Superior temporal gyrus (tissue), 1 donor: Measurements from ENCODE around the gene SLC26A5.
"Not testable (repeated sequence)": the region's sequence is repeated elsewhere in the genome, so short reads cannot be mapped to it uniquely, and the experiment has no call there.

ENCODE experiments used
- DNase-seq: peaks from one replicate; pipeline ENCODE4 v3.0.0-alpha.2; 2016; ENCODE audit errors: extremely low spot score

SLC26A5 gene

GRCh38 chr7:103405789-103406613 is 40.0 kb downstream of the SLC26A5 start:
- not testable (repeated sequence) for DNase-seq

GRCh38 chr7:103399687-103400086 is 46.3 kb downstream of the SLC26A5 start:
- DNase-seq: not testable (repeated sequence)

DNA sequence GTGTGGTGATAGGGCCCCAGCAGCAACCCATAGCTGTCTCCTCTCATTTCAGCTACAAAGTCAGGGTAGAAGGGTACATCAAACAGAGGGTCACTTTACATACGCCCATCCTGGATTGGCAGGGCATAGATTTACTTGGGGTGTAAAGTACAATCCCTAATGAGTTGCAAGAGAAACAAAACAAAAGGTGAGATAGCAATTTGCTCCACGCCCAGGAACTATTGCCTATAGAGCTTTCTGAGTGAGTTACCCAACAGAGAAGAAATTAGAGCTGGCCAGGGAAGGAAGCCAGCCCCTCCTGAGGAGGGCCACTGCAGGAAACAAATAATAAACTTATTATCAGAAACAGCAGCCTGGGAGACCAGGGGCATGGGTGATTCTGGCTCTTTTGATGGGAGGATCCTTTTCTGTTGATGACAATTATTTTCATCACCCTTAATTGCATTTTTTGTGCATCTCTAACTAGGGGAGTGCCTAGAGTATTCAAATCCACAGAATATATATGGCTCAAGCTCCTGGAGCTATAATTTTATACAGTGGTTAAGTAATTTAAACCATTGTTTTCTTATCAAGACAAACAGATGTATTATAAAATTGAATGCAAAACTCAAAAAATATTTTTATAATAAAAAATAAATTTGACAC is 47.4 kb downstream of the SLC26A5 start:
- no peak for DNase-seq

DNA sequence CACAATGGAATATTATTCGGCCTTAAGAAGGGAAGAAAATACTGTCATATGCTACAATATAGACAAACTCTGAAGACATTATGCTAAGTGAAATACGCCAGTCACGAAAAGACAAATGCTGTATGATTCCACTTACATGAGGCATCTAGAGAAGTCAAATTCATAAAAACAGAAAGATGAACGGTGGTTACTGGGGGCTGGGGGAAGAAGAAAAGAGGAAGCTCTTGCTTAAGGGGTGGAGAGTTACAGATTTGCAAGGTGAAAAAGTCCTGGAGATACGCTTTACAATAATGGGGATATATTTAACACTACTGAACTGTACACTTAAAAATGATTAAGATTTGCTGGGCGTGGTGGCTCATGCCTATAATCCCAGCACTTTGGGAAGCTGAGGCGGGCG is 49.5 kb downstream of the SLC26A5 start:
- no peak for DNase-seq

DNA sequence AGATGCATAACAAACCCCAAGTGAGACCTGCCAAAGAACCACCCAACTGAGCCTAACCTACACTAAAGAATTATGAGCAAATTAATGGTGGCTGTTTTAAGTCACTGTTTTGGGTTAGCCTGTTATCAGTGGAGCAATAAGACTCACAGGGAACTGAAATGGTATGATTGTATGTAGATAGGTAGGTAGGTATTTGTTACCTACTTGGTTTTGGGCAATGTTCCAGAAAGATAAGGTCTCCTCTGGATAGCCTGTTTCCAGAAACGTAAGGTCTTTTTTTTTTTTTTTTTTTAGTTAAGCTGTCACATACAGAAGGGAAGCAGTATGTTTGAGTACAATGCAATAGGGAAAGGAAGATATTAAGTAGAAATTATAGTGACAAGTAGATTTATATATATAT is 50.9 kb downstream of the SLC26A5 start:
- DNase-seq: no peak

GRCh38 chr7:103394566-103394965 is 51.4 kb downstream of the SLC26A5 start:
- DNase-seq: no peak

- DNase-seq: no peak
Measured at GRCh38 chr7:103391976-103392375, 54.0 kb downstream of the SLC26A5 start.

DNA sequence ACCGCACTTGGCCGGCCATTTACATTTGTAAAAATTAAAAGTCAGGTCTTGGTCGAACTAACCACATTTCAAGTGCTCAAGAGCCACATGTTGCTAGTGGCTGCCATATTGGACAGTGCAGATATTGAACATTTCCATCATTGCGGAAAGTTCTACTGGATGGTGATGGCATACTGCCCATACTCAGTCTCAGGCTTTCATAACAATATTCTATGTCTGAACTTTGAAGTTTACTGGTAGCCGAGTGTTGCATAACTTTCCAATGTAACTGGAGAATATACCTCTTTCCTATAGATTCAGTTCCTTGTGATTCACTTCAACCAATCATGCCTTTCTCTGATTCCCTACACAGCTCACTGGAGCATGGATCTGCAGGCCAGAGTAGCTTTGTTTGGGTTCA is 54.9 kb downstream of the SLC26A5 start:
- no peak for DNase-seq

DNA sequence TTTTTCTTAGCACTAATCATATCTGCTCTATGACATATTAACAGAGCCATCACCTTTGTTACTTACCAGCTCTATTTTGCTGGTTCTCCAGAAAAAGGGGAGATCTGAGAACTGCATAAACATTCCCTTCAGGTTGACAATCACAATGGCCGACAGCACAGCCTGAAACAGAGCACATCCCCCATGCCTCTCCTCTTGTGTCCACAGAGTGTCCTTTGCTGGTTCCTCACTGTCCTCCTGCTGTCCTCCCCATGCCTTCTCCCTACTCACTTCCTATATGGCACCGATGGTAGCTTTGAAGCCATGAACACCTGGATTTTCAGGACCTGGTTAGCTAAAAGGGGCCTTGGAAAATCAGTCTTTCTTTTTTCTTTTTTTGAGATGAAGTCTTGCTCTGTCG is 56.7 kb downstream of the SLC26A5 start:
- no peak for DNase-seq

- no peak for DNase-seq
Measured at GRCh38 chr7:103388469-103389140, 57.4 kb downstream of the SLC26A5 start.

GRCh38 chr7:103387242-103387641 is 58.8 kb downstream of the SLC26A5 start:
- no peak for DNase-seq

- no peak for DNase-seq
Measured at GRCh38 chr7:103382032-103382402, 64.0 kb downstream of the SLC26A5 start.

DNA sequence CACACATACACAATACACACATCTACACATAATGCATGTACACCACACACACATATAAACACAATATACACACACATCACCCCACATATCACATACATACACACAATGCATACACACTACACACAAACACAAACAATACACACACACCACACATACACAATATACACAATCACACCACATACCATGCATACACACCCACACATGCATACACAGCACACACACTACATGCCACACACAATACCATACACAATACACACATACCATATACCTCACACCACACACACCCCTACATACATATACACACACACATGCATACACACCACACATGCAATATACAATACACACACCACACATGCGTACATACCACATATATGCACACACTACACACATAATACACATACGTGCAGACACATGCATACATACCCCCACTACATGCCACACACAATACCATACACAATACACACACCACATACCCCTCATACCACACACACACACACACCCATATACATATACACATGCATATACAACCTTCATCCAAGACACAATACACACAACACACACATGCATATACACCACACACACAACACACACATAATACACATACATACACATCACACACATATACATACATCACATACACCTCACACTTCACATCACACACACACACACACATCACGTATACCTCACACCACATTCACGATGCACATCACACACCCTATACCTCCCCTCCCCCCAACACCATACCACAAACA is 64.6 kb downstream of the SLC26A5 start:
- no peak for DNase-seq

- DNase-seq: no peak
Measured at GRCh38 chr7:103380395-103381191, 65.4 kb downstream of the SLC26A5 start.

DNA sequence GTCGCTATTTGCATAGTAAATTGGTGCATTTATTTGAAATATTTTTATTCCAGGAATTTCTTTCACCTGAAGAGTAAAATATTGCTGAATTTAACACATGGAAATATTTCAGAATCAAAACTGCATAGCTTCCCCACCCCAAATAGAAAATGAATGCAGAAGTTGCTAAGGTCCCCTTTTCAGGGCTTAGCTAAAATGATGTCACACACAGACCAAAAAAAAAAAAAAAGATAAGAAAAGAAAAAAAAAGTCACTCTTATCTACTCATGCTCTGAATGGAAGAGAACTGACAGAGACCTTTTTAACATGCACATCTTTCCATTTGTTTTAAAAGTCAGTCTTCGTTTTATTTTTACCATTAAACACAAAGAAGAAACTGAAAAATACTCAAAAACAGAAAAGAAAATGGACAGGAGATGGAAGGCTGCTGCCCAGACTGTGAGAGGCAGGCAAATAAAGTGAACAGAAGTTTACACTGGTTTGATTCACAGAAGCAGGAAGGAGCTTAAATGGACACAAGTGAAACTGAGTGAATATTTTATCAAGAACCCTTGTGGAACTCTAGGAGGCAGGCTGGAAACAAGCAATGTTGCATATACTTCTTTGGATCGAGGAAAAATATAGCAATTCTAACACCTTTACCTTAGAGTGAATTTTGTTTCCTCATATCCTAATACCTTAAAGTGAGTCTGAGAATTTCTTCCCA is 66.6 kb downstream of the SLC26A5 start:
- DNase-seq: no peak

DNA sequence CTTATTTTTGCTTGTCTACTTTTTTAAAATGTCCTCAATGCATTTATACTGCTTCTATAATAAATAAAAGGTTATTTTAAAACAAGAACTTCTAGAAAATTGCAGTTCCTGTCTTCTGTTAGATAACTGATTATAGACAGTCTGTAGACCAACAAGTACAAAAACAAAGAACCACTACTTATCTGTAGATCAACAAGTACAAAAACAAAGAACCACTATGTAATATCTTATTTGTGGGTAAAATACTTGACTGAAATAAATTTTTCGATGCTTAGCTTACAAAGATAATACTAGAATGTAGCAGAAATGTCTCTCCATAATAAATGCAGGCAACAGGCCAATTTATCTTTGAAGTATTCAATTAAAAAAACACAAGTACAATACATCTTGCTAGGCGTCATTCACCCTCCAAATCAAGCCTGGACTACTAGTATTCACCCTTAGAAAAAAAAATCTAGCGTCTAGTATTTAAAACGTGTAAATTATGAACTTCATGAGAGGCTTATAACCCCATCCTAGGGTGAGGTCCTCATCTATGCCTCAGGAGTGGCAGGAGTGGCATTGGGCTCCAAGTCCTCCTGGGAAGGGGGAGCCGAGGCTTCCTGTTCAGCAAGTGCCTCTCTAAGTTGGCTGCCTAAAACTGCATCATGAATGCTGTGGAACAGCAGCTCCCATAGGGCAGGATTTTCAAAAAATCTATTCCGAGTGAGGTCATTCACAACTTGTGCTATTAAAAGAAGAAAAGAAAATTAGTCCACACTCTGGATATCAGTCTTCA is 72.0 kb downstream of the SLC26A5 start:
- DNase-seq: no peak

- no peak for DNase-seq
Measured at GRCh38 chr7:103369432-103369831, 76.6 kb downstream of the SLC26A5 start.

GRCh38 chr7:103349805-103350204 is 96.2 kb downstream of the SLC26A5 start:
- DNase-seq: no peak

DNA sequence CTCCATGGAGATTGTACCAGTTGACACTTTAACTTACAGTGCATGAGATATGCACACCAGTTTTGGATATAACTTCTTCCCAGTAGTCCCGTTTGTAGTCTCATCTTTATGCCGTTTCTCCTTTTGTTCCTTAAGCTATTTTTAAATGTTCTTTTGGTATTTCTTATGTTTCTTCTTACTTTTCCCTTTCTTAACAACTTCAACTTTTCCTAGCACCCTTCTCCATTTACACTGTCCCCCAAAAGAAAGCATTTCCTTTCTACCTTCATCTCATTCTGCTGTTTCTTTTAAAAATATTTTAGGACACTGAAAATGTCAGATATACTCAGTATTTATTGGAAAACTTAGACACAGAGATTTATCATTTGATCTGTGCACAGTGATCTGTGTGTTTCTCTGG is 97.0 kb downstream of the SLC26A5 start:
- no peak for DNase-seq

GRCh38 chr7:103348452-103348851 is 97.6 kb downstream of the SLC26A5 start:
- DNase-seq: no peak
